Astrocyte of the cerebellum (primary cell): ENCODE measurements around the gene KLHL34.

ENCODE experiments used
- DNase-seq: peaks from one replicate; pipeline ENCODE4 v3.0.0-alpha.2; 2011; ENCODE audit warnings: low read depth
- H3K4me3 ChIP-seq: 2 replicates; pipeline ENCODE4 v1.5.1; 2011; ENCODE audit warnings: mild to moderate bottlenecking, low read depth, low read length, moderate library complexity
- in situ Hi-C: cut with HindIII; loops from 2 replicates; pipeline ENCODE4 v1.10.0; 2017; ENCODE audit warnings: low sequenced_read_pairs
- TF ChIP-seq, protein P1 (sequence below): IDR thresholded peaks from 2 replicates; pipeline ENCODE4 v1.5.1; 2012; ENCODE audit warnings: low read length, low read depth, moderate library complexity, mild to moderate bottlenecking; ENCODE audit errors: missing control alignments

Gene KLHL34

DNA sequence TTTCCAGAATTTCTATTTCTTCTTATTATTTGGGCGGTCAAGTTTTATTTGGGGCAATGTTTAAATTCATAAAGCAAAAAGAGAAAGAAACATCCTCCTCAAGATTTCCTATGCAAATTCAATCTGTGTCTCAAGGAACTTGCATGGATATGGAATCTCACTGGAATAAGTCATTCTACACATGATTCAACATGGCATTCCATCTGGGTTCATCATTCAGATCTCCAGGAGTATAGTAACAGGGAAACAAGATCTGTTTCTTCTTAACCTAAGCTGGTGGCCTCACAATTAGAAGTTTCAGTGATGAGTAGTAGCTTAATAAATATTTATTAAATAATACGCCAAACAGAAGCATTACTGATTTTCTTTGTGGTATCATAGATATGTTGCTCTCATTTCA is 19.8 kb downstream of the KLHL34 start:
- no peak for DNase-seq
- no peak overlapping the region for H3K4me3 ChIP-seq
- in situ Hi-C loops: no loop called here
- TF ChIP-seq, protein P1, sequence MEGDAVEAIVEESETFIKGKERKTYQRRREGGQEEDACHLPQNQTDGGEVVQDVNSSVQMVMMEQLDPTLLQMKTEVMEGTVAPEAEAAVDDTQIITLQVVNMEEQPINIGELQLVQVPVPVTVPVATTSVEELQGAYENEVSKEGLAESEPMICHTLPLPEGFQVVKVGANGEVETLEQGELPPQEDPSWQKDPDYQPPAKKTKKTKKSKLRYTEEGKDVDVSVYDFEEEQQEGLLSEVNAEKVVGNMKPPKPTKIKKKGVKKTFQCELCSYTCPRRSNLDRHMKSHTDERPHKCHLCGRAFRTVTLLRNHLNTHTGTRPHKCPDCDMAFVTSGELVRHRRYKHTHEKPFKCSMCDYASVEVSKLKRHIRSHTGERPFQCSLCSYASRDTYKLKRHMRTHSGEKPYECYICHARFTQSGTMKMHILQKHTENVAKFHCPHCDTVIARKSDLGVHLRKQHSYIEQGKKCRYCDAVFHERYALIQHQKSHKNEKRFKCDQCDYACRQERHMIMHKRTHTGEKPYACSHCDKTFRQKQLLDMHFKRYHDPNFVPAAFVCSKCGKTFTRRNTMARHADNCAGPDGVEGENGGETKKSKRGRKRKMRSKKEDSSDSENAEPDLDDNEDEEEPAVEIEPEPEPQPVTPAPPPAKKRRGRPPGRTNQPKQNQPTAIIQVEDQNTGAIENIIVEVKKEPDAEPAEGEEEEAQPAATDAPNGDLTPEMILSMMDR: no peak

DNA sequence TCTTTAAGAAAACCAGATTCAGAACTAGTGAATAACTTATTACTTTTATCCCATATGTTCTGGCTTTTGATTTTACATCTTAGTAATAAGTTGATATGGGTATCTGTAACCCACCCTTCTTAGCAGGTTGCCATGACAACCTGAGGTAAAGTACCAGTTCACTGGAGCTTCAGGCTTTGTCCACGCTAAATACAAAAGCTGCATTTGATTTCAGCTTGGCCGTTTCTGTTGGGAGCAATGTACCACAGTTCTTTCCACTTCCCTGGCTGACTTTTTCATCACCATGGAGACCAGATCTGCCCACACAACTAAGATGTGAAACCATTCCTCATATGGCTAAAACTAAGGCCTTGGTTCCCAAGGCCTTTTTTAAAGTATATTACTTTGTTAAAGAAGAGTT is 26.1 kb downstream of the KLHL34 start:
- TF ChIP-seq, protein P1: no peak
- DNase-seq: no peak
- H3K4me3 ChIP-seq: no peak overlapping the region
- in situ Hi-C loops: no loop called here

DNA sequence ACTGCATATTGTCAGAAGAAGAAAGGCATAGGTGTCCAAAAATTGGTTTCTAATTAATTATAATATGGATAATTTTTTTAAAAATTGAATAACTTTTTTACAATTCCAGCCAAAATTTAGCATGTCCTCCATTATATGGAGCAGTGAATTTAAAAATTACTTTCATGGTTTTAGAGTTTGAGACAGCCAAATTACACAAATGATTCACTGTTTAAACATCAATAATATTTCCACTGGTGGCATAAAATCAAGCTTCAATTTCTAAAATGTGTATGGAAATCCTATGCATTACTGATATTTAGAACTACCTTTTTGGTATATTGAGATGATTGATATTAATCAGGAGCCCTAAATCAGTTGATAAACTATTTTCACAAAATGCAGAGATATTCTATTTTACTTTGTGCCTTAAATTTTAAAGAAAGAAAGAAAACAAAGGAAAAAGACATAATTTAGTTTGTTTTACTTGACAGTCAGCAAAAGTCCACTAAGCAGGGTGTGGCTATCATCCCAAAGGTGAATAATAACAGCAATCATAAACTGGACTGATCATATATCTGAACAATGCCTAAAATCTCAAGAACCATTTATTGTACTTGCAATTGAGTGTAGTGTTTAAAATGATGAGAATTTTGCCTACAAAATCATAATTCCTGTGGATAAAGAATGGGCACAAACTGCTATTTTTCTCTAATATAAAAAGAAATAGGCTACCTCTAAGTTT is 34.2 kb downstream of the KLHL34 start:
- H3K4me3 ChIP-seq: no peak overlapping the region
- in situ Hi-C loops: no loop called here
- DNase-seq: no peak
- TF ChIP-seq, protein P1: no peak

DNA sequence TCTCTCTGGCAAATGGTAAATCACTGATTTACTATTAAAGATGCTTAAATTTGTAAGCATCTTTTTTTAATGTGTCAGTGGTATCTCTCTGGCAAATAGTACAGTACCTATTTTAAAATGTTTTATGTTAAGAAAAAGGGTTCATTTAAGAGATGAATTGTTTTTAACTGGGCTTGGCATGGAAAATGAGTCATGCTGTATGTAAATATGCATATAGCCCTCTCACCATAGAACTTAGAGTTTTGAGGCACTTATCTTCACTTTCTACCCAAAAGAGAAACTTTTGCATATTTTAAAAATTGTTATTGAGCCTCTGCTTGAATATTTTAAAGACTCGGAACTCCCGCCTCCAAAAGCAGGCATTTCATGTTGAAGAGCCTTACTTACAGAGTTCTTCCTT is 37.9 kb downstream of the KLHL34 start:
- TF ChIP-seq, protein P1: no peak
- DNase-seq: no peak
- in situ Hi-C loops: no loop called here
- H3K4me3 ChIP-seq: no peak overlapping the region

DNA sequence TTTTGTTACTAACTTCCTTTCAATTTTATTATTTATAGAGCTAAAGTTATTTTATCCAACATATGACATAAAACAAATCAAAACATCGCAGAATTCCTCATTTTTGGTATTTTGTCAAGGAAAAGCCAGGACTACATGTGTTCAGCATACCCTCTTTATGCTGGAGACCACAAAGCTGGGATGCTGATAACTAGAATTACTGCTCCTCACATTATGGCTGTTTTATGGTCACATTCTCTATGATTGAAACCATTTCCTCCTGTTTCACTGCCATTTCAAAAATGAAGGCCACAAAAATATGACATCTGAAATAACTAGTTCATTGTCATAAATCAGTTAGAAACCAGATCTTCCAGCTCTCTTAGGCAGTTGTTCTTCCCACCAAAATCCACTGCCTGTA is 41.7 kb downstream of the KLHL34 start:
- TF ChIP-seq, protein P1: no peak
- no peak for DNase-seq
- H3K4me3 ChIP-seq: no peak overlapping the region
- in situ Hi-C loops: no loop called here

DNA sequence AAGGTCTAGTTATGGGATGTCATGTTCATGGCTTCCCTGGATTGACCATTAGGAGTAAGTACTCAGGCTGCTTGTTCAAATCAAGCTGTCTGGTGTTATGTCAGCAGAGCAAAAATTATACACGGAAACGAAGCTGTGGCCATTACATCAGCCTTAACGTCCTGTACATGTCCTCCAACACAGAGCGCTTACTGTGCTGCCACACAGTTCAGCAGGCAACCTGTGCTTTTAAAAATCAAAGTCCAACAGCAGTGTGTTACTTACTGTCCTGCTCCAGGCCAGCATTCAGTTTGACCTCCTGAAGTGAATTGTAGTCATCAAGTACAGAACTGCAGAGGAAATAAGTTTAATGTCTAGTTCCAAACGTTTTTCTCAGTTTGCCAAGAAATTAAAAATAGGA is 46.0 kb downstream of the KLHL34 start:
- no peak for DNase-seq
- in situ Hi-C loops: no loop called here
- TF ChIP-seq, protein P1: no peak
- no peak overlapping the region for H3K4me3 ChIP-seq

DNA sequence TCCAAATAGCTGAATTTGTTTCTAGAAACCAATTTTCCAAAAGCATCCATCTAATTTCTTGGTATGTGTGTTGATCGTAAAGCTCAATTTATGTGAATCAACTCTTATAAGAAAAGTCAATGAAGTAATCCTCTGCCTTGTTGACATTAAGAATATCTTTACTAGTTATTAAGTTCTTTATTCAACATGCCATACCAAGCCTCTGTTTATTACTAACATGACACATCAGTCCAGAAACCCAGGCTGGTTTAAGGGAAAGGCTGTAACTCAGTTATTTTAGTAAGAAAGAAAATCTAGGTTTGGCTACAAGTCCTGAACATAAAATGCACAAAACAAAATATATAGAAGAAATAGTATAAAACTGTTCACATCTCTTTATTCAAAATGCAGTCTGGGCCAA is 48.0 kb downstream of the KLHL34 start:
- no peak for DNase-seq
- TF ChIP-seq, protein P1: no peak
- no peak overlapping the region for H3K4me3 ChIP-seq
- in situ Hi-C loops: no loop called here
